Osteocyte (in vitro differentiated cells): ENCODE measurements around the gene STIMATE. TPM values are rescaled to one million over a fixed set of nuclear protein-coding genes. Genes with fewer than 3 reads are reported as not detected.

ENCODE experiments used
- DNase-seq: peaks from one replicate; pipeline ENCODE4 v3.0.0; 2021; ENCODE audit warnings: mixed read lengths; ENCODE audit not compliant: unreplicated experiment; ENCODE audit errors: extremely low spot score
- H3K27ac Mint-ChIP-seq: one replicate; pipeline ENCODE4 v1.8.0; 2021; ENCODE audit warnings: mild to moderate bottlenecking, mixed read lengths; ENCODE audit not compliant: unreplicated experiment
- H3K27me3 Mint-ChIP-seq: one replicate; pipeline ENCODE4 v1.8.0; 2021; ENCODE audit warnings: mixed read lengths; ENCODE audit not compliant: unreplicated experiment
- H3K36me3 Mint-ChIP-seq: one replicate; pipeline ENCODE4 v1.8.0; 2021; ENCODE audit warnings: mixed read lengths; ENCODE audit not compliant: unreplicated experiment
- H3K4me1 Mint-ChIP-seq: one replicate; pipeline ENCODE4 v1.8.0; 2021; ENCODE audit warnings: mixed read lengths; ENCODE audit not compliant: unreplicated experiment
- H3K4me3 Mint-ChIP-seq: one replicate; pipeline ENCODE4 v1.8.0; 2021; ENCODE audit warnings: mild to moderate bottlenecking, moderate library complexity, mixed read lengths; ENCODE audit not compliant: unreplicated experiment
- H3K9me3 Mint-ChIP-seq: one replicate; pipeline ENCODE4 v1.8.0; 2021; ENCODE audit warnings: mixed read lengths; ENCODE audit not compliant: unreplicated experiment
- CTCF ChIP-seq: fragments of 200-600 bp; sonication (generic); IDR thresholded peaks from 2 replicates; pipeline ENCODE4 v1.5.0; 2021; ENCODE audit warnings: antibody characterized with exemption, mild to moderate bottlenecking, moderate library complexity
- total RNA-seq: library from RNA; stranded (reverse); gene quantifications from 2 replicates; pipeline ENCODE4 v1.2.1, GENCODE V29; 2021

The STIMATE gene
- total RNA-seq, 1 donor from 2014 or later = 25.3 TPM

GRCh38 chr3:52848617-52849016, 48.7 kb downstream of the STIMATE start:
- DNase-seq = no peak
- peaks cover 21% of the 10 kb centered on the region for H3K4me1 Mint-ChIP-seq
- no peak overlapping the region for H3K27ac Mint-ChIP-seq
- no peaks in the 10 kb centered on the region for H3K9me3 Mint-ChIP-seq
- no peak overlapping the region for H3K4me3 Mint-ChIP-seq
- H3K36me3 Mint-ChIP-seq = peaks cover 9% of the 10 kb centered on the region
- no peak for TF ChIP-seq CTCF
- no peaks in the 10 kb centered on the region for H3K27me3 Mint-ChIP-seq

GRCh38 chr3:52847726-52848125, 49.6 kb downstream of the STIMATE start:
- no peak overlapping the region for H3K4me3 Mint-ChIP-seq

GRCh38 chr3:52847241-52847640, 50.1 kb downstream of the STIMATE start:
- Mint-ChIP-seq H3K27ac (no peak overlapping the region), H3K4me1 (peaks cover 23% of the 10 kb centered on the region), H3K4me3 (no peak overlapping the region), H3K27me3 (no peaks in the 10 kb centered on the region), H3K36me3 (peaks cover 9% of the 10 kb centered on the region), H3K9me3 (no peaks in the 10 kb centered on the region)
- no peak for DNase-seq
- no peak for TF ChIP-seq CTCF

More at GRCh38 chr3:52847726-52848125, 49.6 kb downstream of the STIMATE start:
- Mint-ChIP-seq H3K27me3 (no peaks in the 10 kb centered on the region), H3K9me3 (no peaks in the 10 kb centered on the region), H3K4me1 (peaks cover 23% of the 10 kb centered on the region), H3K27ac (no peak overlapping the region), H3K36me3 (peaks cover 9% of the 10 kb centered on the region)
- no peak for DNase-seq
- TF ChIP-seq CTCF = no peak

GRCh38 chr3:52846432-52846965, 50.8 kb downstream of the STIMATE start:
- Mint-ChIP-seq H3K27me3 (no peaks in the 10 kb centered on the region), H3K4me3 (no peak overlapping the region), H3K9me3 (no peaks in the 10 kb centered on the region), H3K27ac (peak overlapping the region; percentile 53), H3K4me1 (peaks cover 24% of the 10 kb centered on the region), H3K36me3 (peaks cover 9% of the 10 kb centered on the region)
- no peak for TF ChIP-seq CTCF
- no peak for DNase-seq

GRCh38 chr3:52845691-52846431, 51.5 kb downstream of the STIMATE start:
- Mint-ChIP-seq H3K27ac (peak overlapping the region; percentile 76), H3K4me1 (peaks cover 24% of the 10 kb centered on the region), H3K9me3 (no peaks in the 10 kb centered on the region), H3K4me3 (no peak overlapping the region), H3K27me3 (no peaks in the 10 kb centered on the region), H3K36me3 (peaks cover 11% of the 10 kb centered on the region)
- no peak for DNase-seq
- TF ChIP-seq CTCF = peak; percentile 48
